M059J (cell line): ENCODE measurements around the gene LHX4. TPM values are rescaled to one million over a fixed set of nuclear protein-coding genes. Genes with fewer than 3 reads are reported as not detected.

Experiments used
- DNase-seq: peaks from one replicate; pipeline ENCODE4 v3.0.0-alpha.2; 2012; ENCODE audit warnings: low read depth
- total RNA-seq: library from RNA; depleted of rRNA; stranded (reverse); fragments of >200 nt; shearing (Covaris generic); gene quantifications from 2 replicates; pipeline ENCODE4 v1.2.3, GENCODE V29; 2014

Gene LHX4
- total RNA-seq, 1 experiment from 2014 or later: 0.02 TPM

DNA sequence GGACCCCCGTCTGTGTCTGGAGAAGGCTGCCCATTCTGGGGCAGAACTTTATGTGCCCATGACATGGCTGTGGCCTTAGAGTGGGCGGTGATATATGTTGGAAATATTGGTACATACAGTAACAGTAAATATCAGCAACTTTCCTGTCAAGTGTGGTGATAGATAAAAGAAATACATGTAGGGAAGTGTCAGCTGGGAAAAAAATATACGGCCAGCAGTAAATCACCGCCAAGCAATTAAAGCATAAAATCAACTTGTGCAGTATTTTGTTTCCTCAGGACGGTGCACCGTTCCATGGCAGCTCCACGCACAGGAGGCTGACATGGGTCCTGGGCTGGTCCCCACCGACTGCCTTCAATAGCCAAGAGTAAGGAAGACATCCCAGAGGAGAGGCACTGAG, 27.4 kb downstream of the LHX4 start:
- no peak for DNase-seq

DNA sequence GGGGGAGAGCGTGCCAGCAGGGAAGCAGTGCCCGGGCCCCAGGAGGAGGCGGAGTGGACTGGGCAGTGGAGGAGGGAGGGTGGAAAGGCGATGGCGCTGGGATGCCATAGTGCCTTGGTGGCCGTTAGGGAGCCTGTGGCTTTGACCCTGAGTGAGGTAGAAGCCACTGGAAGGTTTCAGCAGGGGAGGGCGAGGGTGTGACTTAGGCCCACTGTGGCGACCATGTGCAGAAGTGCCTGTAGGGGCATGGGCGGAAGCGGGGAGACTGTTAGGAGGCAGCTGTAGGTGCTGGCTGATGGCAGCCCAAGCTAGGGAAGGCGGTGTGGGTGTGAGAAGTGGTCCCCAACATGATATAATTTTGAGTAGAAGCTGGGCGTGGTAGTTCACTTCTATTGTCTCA, 28.2 kb downstream of the LHX4 start:
- no peak for DNase-seq

DNA sequence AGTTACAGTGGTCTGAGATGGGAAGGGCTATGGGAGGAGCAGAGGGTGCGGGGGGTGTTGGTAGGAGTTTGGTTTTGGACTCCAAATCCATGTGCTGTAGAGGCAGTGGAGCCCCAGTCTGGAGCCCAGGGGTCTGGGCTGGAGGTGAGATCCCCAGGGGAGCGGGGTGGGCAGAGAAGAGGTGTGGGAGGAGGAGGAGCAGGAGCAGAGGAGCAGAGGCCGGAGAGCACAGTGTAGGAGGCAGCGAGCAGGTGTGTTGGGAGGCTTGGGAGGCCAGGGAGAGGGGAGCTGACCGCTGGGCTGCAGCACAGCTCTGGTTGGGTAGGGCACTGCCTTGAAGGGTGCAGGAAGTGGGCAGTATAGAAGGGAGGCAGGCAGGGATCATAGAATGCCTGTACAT, 28.9 kb downstream of the LHX4 start:
- DNase-seq: no peak

DNA sequence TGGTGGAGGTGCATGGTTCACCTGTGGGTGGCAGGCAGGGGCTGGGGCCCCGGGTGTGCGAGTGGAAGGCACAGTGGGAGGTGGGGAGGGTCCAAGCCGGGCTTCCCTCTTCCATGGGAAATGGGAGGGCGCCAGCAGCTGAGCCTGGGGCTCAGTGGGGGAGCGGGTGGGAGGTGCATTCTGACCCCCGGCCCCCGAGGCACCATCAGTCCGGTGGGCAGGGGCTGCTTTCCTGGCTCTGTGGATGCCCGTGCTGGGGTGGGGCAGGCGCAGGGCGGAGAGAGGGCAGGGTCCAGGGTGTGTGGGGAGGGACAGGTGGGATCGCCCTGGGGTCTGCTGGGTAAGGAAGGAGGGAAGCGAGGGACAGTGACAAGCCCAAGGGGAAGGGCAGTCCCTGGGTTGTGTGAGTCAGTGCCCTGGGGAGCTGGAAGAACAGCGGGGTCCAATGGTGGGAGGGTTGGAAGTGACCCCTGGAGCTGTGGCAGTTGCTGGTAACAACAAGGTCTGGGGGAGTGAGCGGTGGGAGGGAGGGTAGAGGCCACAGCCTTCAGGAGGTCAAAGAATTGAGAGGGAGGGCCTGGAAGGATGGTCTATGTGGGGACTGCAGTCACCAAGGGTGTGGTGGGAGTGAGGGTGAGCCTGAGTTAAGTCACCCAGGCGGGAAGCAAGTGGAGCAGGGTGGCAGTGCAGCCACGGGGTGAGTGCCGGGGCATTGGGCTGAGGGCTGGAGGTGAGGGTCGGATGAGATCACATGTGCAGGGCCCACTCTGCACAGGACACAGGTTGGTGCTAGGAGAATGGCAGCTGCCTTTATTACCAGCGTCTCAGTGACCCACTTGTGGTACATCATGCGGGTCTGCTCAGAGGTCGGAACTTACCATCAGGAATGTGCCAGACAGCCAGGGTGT, 29.6 kb downstream of the LHX4 start:
- no peak for DNase-seq

GRCh38 chr1:180260541-180260940, 30.5 kb downstream of the LHX4 start:
- no peak for DNase-seq

GRCh38 chr1:180261030-180261429, 31.0 kb downstream of the LHX4 start:
- no peak for DNase-seq

- DNase-seq: no peak
These were observed 31.6 kb downstream of the LHX4 start for GRCh38 chr1:180261524-180262155.

DNA sequence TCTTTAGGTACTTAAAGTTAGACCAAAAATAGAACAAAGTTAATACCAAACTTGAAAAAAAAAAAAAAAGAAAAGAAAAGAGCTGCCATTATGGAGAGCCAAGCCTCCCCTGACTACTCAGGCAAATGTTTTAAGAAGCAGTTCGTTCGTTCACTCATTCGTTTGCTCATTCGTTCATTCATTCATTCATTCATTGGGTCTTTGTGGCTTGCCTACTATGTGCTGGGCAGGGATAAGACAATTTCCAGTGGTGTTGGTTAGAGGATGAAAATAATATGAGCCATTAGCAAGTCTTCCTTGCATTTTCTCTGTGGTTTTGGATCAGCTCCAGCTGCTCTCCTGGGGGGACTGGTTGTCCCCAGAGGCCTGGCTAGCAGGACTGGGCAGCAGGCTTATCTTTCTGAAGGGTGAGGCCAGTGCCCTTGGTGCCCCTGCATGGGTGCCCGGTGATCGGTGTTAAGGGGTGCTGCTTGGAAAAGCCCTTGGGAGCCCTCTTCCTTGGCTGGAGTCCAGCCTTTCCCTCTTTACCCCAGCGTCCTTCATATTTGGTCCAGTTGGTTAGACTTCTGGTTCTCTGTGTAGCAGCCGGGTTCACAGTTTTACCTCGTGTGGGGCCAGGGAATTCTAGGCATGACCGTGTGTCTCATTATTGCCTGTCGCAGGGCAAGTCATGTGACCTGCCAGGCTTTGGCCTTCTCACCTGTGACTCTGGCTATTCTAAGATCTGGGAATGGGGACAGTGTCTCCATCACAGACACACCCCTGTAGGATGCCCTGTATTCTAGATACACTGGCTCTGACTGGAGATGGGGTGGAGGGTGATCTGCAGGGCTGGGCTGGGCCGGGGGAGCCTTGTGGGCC, 32.8 kb downstream of the LHX4 start:
- peak; percentile 75 for DNase-seq

DNA sequence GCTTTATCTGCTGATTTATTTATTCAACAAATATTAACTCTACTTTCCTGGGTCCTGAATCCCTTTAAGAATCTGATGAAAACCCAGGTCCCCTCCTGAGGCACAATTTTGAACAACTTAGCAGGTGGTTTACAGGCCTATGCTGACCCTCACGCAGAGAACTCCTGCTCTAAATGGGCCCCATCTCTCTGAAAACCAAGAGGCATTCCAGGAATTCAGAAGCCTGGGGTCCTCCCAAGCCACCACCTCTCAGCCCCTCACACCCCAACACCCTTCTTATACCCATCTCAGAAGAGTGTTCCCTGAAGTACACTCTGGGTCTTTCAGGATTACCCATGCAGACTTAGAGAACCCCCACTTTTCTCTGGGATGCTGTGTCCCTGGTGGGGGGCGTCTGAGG, 34.5 kb downstream of the LHX4 start:
- DNase-seq: no peak

DNA sequence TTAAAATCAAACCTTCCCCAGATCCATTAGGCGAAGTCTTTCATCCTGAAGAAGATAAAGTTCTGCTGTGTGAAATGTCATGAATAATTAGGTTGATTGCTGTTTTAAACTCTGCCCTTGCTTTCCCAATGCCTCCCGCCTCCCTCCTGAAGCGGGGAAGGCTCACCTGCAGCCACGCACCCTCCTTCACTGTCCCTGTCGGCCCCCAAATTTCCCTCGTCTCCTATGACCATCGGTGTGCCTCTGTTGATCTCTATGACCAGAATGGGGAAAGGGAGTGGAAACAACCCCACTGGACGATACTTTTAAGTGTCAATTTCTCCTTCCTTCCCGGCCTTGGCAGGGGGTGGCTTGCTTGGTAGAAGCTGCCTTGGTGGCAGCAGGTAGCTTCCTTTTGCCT, 35.1 kb downstream of the LHX4 start:
- no peak for DNase-seq

DNA sequence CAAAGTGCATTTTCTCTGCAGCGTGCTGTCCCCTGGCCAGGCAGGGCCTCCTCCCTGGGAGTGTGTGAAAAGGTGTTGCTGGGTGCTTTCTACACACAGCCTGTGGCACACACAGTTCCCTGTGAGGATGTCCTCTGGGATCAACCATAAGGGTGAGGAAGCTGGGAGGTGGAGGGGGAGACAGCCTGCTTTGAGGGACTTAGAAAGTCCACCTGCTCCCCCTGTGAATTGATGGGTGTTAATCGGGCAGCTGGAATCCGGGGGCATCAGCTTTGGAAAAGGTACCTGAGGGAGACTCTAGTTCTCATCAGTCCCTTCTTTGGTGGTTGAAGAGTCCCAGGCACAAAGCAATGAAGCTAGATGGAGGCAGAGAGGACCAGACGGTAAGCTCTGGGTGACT, 35.8 kb downstream of the LHX4 start:
- no peak for DNase-seq

DNA sequence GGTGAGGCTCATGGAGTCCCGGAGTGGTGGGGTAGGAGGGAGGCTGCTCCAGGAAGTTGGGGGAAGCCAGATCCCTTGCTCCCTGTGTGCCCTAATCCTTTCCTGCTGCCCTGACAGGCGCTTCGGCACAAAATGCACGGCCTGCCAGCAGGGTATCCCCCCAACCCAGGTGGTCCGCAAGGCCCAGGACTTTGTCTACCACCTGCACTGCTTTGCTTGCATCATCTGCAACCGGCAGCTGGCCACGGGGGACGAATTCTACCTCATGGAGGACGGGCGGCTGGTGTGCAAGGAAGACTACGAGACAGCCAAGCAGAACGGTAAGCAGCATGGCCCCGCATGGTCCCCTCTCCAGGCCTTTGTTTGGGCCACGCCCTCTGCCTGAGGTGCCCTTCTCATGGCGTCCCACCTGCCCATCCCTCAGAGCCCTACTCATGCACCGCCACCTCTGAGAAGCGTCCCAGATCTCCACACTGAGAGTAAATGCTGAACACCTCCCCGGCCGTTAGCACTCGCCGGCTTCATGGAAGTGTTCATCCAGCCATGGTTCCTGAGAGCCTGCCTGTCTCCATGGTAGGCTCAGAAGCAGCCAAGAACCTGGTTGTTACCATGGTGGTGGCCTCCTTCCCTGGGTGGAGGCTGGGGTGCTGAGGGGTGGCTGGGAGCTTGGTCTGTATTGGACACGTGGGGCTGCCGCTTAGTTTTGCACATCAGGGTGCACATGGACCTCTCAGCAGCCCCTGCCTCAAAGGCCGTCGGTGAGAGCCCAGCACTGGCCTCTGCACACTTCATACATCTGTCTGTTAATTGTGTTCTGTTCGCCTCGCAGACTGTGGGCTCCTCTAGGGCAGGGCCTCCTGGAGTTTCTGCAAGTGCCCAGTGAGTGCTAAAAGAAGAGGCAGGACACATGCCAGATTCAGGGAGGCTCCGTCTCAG, 36.5 kb downstream of the LHX4 start:
- DNase-seq: no peak

DNA sequence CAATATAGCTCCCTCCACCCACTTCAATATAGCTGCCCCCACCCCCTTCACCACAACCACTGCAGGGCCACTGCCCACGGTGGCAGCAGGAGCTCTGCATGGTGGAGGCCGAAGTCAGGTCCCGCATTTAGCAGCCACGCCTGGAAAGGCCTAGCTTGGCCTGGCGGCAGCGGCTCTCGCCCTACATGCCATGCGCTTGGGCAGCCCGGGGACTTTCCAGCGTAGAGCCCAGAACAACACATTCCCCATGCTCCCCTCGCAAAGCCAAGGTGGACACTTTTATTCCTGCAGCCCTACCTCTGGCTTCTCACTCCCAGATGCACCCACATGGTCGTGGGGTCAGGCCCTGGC, 37.1 kb downstream of the LHX4 start:
- no peak for DNase-seq

DNA sequence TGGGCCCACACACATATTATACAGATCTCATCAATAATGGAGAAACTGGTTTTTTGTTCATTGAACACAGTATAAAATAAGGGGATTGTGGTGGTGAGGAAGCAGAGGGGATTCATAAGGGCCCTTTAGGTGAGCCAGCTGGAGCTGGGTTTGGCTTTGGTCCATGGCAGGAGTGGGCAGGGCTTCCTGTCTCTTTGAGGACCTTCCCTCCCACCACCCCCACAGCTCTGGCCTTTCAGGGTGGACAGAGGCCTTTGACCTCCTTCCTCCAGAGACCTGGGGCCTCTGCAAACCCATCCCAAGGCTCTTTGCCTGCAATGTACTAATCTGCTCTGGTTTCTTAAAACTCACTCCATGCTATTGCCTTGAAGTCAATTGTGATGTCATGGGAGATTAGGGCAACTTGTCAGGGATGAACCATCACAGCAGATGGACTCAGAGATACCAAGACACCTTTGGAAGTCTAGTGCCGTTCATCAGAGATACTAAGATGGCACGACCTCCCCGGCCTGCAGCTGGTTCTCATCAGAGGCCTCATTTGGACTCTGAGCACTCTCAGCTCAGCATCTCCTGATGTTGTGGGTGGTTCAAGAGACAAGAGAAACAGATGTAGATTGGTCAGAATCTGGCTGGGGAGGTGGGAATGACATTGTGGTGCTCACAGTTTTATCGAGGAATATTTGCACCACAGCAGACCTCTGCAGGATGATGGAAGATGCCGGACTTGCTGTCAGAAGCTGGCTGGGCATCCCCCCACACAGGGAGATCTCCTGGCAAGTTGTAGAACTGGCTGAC, 37.9 kb downstream of the LHX4 start:
- no peak for DNase-seq

DNA sequence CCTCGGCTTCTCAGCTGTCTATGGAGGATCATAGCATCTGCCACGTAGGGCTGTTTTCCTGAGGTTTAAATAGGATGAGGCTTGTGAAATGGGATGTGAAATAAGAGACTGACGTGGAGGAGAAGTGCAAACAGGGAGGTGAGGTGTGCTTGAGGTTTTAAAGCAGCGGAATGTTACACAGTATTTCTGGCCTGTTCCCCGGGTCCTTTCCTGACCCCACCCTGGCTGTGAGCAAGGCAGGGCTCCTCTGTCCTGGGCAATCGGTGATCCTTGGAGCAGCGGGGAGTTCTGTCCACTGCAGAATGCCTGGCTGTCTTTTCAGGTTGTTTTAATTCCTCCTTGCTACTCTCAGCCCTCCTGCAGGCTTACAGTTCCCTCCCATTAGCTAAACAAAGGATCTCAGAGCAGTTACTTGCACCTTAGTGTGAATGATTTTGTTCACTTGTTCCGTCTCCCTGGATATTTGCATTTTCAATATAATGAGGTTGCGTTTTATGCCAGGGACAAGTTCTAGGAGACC, 38.6 kb downstream of the LHX4 start:
- no peak for DNase-seq

DNA sequence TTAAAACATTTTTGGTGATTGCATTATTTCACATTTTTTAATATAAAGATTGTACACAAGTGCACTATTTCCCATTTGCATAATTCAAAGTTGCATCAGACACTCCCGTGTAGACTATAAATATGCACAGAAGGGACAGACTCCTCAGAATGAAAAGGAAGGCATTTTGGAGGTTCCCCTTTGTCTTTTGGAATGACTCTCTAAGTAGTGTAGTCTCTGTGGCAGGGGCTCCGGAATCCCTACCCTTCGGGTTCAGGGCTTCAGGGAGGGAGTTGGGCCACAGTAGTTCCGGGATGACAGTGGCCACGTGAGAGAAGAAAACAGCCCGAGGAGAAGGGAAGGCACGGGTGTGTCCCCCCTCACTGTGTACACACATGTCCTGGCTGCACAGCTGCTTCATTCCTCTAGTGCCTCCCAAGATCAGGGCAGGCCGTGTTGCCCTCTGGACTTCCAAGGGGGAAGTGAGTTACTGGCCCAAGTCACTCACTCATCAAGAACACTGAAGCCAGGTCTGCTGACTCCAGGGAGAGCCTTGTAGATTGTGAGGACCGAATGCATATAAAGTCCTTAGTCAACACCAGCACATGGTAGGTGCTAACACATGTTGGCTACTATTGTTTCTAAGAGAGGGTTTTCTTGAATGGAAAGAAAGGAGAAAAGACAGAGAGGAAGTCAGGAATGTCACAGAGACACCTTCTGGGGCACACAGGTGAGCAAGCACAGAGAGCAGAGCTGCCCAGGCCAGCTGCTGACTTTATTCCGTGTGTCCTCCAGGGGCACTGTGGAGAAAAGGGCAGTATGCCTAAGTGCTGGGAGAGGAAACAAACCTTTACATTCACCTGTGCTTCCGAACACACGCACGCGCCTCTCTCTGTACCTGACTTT, 39.8 kb downstream of the LHX4 start:
- DNase-seq: no peak

GRCh38 chr1:180270530-180271271, 40.6 kb downstream of the LHX4 start:
- DNase-seq: no peak
